ENCODE data around the gene GCK.

GCK gene

DNA sequence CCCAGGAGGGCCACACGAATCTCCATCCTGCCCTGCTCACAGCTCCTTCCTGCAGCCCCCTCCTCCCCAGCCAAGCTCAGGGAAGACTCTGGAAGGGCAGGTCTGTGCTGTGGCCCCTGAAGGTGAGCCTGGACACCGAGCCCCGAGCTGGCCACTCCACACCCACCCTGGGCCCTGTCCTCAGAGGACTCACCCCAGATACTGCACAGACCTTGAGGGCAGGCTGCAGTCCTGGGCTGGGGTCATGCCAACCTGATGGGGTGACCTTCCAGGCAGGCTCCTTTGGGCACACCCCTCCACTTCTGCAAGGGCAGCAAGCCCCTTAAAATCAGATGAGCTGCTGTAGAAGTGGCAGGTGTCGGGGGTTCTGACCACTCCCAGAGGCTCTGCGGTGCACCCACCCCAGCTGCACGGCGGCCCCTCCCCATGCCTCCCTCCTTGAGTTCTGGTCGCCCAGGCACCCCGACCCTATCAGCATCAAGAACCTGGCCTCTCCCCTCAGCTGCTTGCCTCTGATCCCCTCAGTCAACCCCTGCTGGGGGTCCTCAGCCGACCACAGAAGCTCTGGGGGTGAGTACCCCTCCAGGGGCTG lies 35.8 kb upstream of the GCK start:
- no peak for DNase-seq
- in situ Hi-C loops (cut with HindIII; ENCODE audit: low pct_ligation_motif_present, low sequenced_read_pairs), result loop anchor here (25.0 kb wide), 1 partner anchor 262 kb away; the partner anchor contains the start of gene NUDCD3
- H3K27ac ChIP-seq, result no peak overlapping the region
- H3K36me3 ChIP-seq (replicated peaks), result no peaks in the 10 kb centered on the region
- H3K27me3 ChIP-seq (replicated peaks), result peaks cover 12% of the 10 kb centered on the region
- TF ChIP-seq, protein P1, sequence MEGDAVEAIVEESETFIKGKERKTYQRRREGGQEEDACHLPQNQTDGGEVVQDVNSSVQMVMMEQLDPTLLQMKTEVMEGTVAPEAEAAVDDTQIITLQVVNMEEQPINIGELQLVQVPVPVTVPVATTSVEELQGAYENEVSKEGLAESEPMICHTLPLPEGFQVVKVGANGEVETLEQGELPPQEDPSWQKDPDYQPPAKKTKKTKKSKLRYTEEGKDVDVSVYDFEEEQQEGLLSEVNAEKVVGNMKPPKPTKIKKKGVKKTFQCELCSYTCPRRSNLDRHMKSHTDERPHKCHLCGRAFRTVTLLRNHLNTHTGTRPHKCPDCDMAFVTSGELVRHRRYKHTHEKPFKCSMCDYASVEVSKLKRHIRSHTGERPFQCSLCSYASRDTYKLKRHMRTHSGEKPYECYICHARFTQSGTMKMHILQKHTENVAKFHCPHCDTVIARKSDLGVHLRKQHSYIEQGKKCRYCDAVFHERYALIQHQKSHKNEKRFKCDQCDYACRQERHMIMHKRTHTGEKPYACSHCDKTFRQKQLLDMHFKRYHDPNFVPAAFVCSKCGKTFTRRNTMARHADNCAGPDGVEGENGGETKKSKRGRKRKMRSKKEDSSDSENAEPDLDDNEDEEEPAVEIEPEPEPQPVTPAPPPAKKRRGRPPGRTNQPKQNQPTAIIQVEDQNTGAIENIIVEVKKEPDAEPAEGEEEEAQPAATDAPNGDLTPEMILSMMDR (IDR thresholded peaks at IDR 0.05; ENCODE audit: low read depth, low read length, missing control alignments), result no peak
- H3K4me3 ChIP-seq (ENCODE audit: low read depth, low read length), result no peak overlapping the region

DNA sequence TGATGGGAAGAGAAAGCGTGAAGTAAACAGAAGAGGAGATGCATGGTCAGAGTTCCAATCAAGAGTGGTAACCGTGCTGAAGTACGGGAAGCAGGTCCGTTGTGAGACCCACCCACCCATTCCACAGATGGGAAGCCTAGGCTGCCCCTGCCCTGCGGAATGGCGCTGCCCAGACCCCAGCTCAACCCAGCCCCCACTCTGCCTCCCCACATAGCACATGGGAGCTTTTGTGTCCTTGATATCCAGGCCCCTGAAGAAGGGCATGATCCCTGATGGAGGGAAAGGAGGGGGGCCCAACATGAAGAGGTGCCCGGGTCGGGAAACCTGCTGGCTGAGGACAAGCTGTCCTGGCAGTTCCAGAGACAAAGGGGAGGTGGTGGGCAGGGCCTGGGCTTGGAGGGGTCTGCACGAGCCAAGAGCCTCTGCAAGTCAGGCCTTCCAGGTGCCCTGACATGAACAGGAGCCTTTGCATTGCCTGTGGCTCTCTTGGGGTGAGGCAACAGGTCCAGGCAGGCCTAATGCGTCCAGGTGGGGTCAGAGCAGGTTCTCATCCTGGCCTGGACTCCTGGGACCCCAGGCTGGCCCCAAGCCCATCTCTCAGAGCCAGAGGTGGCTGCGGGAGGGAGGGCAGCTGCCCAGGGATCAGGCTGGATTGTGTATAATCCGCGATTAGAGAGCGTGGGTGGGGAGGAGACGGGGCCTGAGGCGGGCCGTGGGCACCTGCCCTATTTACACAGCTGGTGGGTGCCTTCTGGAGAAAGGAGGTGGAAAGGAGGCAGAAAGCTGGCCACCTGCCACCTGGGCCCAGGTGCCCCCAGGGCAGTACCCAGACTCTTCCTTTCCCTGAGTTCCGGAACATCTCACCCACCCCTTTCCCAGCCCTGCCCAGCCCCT lies 35.1 kb upstream of the GCK start:
- H3K36me3 ChIP-seq (replicated peaks), result no peaks in the 10 kb centered on the region
- no peak overlapping the region for H3K27ac ChIP-seq
- in situ Hi-C loops (cut with HindIII; ENCODE audit: low pct_ligation_motif_present, low sequenced_read_pairs), result no loop called here
- peaks cover 12% of the 10 kb centered on the region for H3K27me3 ChIP-seq (replicated peaks)
- TF ChIP-seq, protein P1 (IDR thresholded peaks at IDR 0.05; ENCODE audit: low read depth, low read length, missing control alignments), result no peak
- no peak for DNase-seq
- H3K4me3 ChIP-seq (ENCODE audit: low read depth, low read length), result no peak overlapping the region

DNA sequence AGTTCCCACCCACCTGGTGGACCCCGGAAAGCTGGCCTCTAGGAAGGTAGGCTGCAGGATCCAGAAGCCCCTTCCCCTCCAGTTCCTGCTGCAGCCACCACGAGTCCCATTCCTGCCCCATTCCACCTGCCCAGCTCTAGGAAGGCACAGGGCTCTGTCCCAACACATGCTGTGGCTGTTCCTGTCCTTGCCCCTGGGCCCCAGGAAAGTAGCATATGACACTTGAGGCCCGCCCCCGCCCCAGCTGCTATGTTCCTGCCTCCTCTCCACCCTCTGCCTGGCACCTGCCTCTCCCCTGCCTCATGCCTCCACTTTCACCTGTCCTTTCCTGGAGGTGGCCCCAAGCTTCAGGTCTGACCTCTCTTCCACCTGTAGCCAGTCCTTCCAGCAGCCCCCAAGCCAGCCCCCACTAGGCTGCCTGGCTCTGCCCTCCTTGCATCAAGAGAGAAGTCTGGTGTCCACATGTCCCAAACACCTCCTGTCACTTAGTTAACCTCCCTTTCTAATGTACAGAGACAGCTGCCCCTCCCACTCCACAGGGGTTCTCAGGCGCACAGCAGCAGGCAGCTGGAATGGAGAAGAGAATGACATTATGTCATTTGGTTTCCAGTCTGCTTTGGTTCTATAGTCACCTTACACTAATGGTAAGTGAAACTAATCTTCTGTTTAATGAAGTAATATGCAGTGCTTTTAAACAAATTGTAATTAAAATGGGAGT lies 34.3 kb upstream of the GCK start:
- H3K27ac ChIP-seq, result no peak overlapping the region
- no peaks in the 10 kb centered on the region for H3K36me3 ChIP-seq (replicated peaks)
- H3K27me3 ChIP-seq (replicated peaks), result peaks cover 12% of the 10 kb centered on the region
- TF ChIP-seq, protein P1 (IDR thresholded peaks at IDR 0.05; ENCODE audit: low read depth, low read length, missing control alignments), result no peak
- in situ Hi-C loops (cut with HindIII; ENCODE audit: low pct_ligation_motif_present, low sequenced_read_pairs), result no loop called here
- DNase-seq, result no peak
- H3K4me3 ChIP-seq (ENCODE audit: low read depth, low read length), result no peak overlapping the region

DNA sequence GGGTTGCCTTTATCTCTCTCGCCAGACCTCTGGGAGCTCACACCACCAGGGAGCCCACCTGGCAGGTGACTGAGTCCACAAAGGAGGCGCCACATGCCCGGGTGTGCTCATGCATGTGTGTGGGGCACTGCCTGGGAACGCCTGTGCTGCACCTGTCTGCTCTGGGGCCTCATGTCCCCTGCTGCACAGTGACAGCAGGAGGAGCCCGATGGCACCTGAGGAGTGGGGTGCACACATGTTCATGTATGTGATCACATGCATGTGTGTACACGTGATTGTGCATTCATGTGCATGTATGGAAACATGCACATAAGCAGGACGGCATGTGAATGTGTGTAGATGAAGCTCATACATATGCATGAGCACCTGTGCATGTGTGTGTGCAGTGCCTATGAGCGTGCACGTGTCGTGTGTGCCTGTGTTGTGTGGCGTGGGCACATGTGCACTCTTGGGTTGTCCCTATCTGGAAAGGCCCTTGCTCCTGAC lies 33.6 kb upstream of the GCK start:
- in situ Hi-C loops (cut with HindIII; ENCODE audit: low pct_ligation_motif_present, low sequenced_read_pairs), result no loop called here
- H3K27ac ChIP-seq, result no peak overlapping the region
- peaks cover 12% of the 10 kb centered on the region for H3K27me3 ChIP-seq (replicated peaks)
- TF ChIP-seq, protein P1 (IDR thresholded peaks at IDR 0.05; ENCODE audit: low read depth, low read length, missing control alignments), result no peak
- no peaks in the 10 kb centered on the region for H3K36me3 ChIP-seq (replicated peaks)
- no peak for DNase-seq
- no peak overlapping the region for H3K4me3 ChIP-seq (ENCODE audit: low read depth, low read length)

DNA sequence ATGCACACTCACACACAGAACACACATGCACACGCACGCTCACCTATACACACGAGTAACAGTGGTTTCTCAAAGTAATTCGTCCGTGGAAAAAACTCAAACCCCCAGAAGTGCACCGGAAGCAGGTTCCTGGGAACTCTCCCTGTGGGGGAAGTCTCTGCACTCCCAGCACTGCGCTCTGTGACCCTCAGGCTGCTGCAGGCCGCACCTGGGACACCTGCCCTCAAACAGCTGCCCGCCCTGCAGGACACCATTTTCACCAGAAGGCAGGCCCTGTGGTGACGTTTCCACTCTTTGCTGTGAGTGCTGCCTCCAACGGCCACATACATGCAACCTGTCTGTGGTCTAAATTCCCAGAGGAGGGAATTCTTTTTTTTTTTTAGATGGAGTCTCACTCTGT lies 32.8 kb upstream of the GCK start:
- Histone ChIP-seq H3K27me3 (replicated peaks) (peaks cover 12% of the 10 kb centered on the region), H3K4me3 (ENCODE audit: low read depth, low read length) (no peak overlapping the region), H3K36me3 (replicated peaks) (no peaks in the 10 kb centered on the region), H3K27ac (no peak overlapping the region)
- TF ChIP-seq, protein P1 (IDR thresholded peaks at IDR 0.05; ENCODE audit: low read depth, low read length, missing control alignments), result no peak
- DNase-seq, result no peak
- in situ Hi-C loops (cut with HindIII; ENCODE audit: low pct_ligation_motif_present, low sequenced_read_pairs), result no loop called here

All from brain microvascular endothelial cell (primary cell).